ENCODE data around the gene MYO9A. TPM values are rescaled to one million over a fixed set of nuclear protein-coding genes. Genes with fewer than 3 reads are reported as not detected.

The MYO9A gene
- polyA plus RNA-seq, 2 donors, result 2.6 to 4.3 TPM

GRCh38 chr15:71811752-71812735, 305.9 kb downstream of the MYO9A start:
- Histone ChIP-seq H3K9me3 (ENCODE audit: control insufficient read depth in 2 of 2, insufficient read depth in 1 of 2, low read depth in 1 of 2, low read length in 1 of 2) (no peaks in the 10 kb centered on the region), H3K27ac (ENCODE audit: low read depth in 2 of 2, low read length in 1 of 2) (no peak overlapping the region), H3K36me3 (ENCODE audit: control insufficient read depth in 2 of 2, insufficient read depth in 2 of 2, low read length in 1 of 2) (no peaks in the 10 kb centered on the region), H3K27me3 (ENCODE audit: control insufficient read depth in 1 of 2, insufficient read depth in 2 of 2, low read length in 2 of 2) (no peaks in the 10 kb centered on the region), H3K4me1 (ENCODE audit: control insufficient read depth in 2 of 2, insufficient read depth in 2 of 2, low read length in 1 of 2) (no peaks in the 10 kb centered on the region), H3K4me3 (ENCODE audit: low read depth in 1 of 2, low read length in 2 of 2) (no peak overlapping the region)
- 90% methylated on average over 30 to 38 of the region's 38 CpGs for WGBS, 2 donors

- no peak overlapping the region for H3K27ac ChIP-seq (ENCODE audit: low read depth in 2 of 2, low read length in 1 of 2)
- no peaks in the 10 kb centered on the region for H3K27me3 ChIP-seq (ENCODE audit: control insufficient read depth in 1 of 2, insufficient read depth in 2 of 2, low read length in 2 of 2)
- H3K9me3 ChIP-seq (ENCODE audit: control insufficient read depth in 2 of 2, insufficient read depth in 1 of 2, low read depth in 1 of 2, low read length in 1 of 2), result no peaks in the 10 kb centered on the region
- no peaks in the 10 kb centered on the region for H3K4me1 ChIP-seq (ENCODE audit: control insufficient read depth in 2 of 2, insufficient read depth in 2 of 2, low read length in 1 of 2)
- H3K36me3 ChIP-seq (ENCODE audit: control insufficient read depth in 2 of 2, insufficient read depth in 2 of 2, low read length in 1 of 2), result no peaks in the 10 kb centered on the region
- H3K4me3 ChIP-seq (ENCODE audit: low read depth in 1 of 2, low read length in 2 of 2), result no peak overlapping the region
- WGBS, 2 donors, result 87 to 88% methylated on average over 26 to 27 of the region's 27 CpGs
Measured at GRCh38 chr15:71811036-71811736, 306.8 kb downstream of the MYO9A start.

GRCh38 chr15:71810256-71811035, 307.5 kb downstream of the MYO9A start, which contains the start of gene NR2E3:
NR2E3 (plus strand) TSS chr15:71810554; CDS start chr15:71810744, 190 bp downstream.
- H3K36me3 ChIP-seq (ENCODE audit: control insufficient read depth in 2 of 2, insufficient read depth in 2 of 2, low read length in 1 of 2), result no peaks in the 10 kb centered on the region
- no peak within 1 kb of the TSS for H3K4me3 ChIP-seq (ENCODE audit: low read depth in 1 of 2, low read length in 2 of 2)
- 74 to 83% methylated on average over 16 of the region's 16 CpGs for WGBS, 2 donors
- H3K27me3 ChIP-seq (ENCODE audit: control insufficient read depth in 1 of 2, insufficient read depth in 2 of 2, low read length in 2 of 2), result no peaks in the 10 kb centered on the region
- H3K4me1 ChIP-seq (ENCODE audit: control insufficient read depth in 2 of 2, insufficient read depth in 2 of 2, low read length in 1 of 2), result no peaks in the 10 kb centered on the region
- H3K9me3 ChIP-seq (ENCODE audit: control insufficient read depth in 2 of 2, insufficient read depth in 1 of 2, low read depth in 1 of 2, low read length in 1 of 2), result no peaks in the 10 kb centered on the region
- no peak within 1 kb of the TSS for H3K27ac ChIP-seq (ENCODE audit: low read depth in 2 of 2, low read length in 1 of 2)

- WGBS, 2 donors, result 85 to 86% methylated on average over 8 of the region's 8 CpGs
- no peaks in the 10 kb centered on the region for H3K9me3 ChIP-seq (ENCODE audit: control insufficient read depth in 2 of 2, insufficient read depth in 1 of 2, low read depth in 1 of 2, low read length in 1 of 2)
- H3K4me1 ChIP-seq (ENCODE audit: control insufficient read depth in 2 of 2, insufficient read depth in 2 of 2, low read length in 1 of 2), result no peaks in the 10 kb centered on the region
- H3K36me3 ChIP-seq (ENCODE audit: control insufficient read depth in 2 of 2, insufficient read depth in 2 of 2, low read length in 1 of 2), result no peaks in the 10 kb centered on the region
- H3K27me3 ChIP-seq (ENCODE audit: control insufficient read depth in 1 of 2, insufficient read depth in 2 of 2, low read length in 2 of 2), result no peaks in the 10 kb centered on the region
- no peak overlapping the region for H3K27ac ChIP-seq (ENCODE audit: low read depth in 2 of 2, low read length in 1 of 2)
- H3K4me3 ChIP-seq (ENCODE audit: low read depth in 1 of 2, low read length in 2 of 2), result no peak overlapping the region
Measured at GRCh38 chr15:71809346-71809745, 308.6 kb downstream of the MYO9A start.

GRCh38 chr15:71808311-71809020, 309.5 kb downstream of the MYO9A start:
- H3K36me3 ChIP-seq (ENCODE audit: control insufficient read depth in 2 of 2, insufficient read depth in 2 of 2, low read length in 1 of 2), result no peaks in the 10 kb centered on the region
- H3K4me3 ChIP-seq (ENCODE audit: low read depth in 1 of 2, low read length in 2 of 2), result no peak overlapping the region
- H3K27me3 ChIP-seq (ENCODE audit: control insufficient read depth in 1 of 2, insufficient read depth in 2 of 2, low read length in 2 of 2), result no peaks in the 10 kb centered on the region
- H3K4me1 ChIP-seq (ENCODE audit: control insufficient read depth in 2 of 2, insufficient read depth in 2 of 2, low read length in 1 of 2), result no peaks in the 10 kb centered on the region
- H3K9me3 ChIP-seq (ENCODE audit: control insufficient read depth in 2 of 2, insufficient read depth in 1 of 2, low read depth in 1 of 2, low read length in 1 of 2), result no peaks in the 10 kb centered on the region
- 84 to 86% methylated on average over 17 to 18 of the region's 18 CpGs for WGBS, 2 donors
- no peak overlapping the region for H3K27ac ChIP-seq (ENCODE audit: low read depth in 2 of 2, low read length in 1 of 2)

- H3K4me3 ChIP-seq (ENCODE audit: low read depth in 1 of 2, low read length in 2 of 2), result no peak overlapping the region
- no peak overlapping the region for H3K27ac ChIP-seq (ENCODE audit: low read depth in 2 of 2, low read length in 1 of 2)
- no peaks in the 10 kb centered on the region for H3K27me3 ChIP-seq (ENCODE audit: control insufficient read depth in 1 of 2, insufficient read depth in 2 of 2, low read length in 2 of 2)
- no peaks in the 10 kb centered on the region for H3K4me1 ChIP-seq (ENCODE audit: control insufficient read depth in 2 of 2, insufficient read depth in 2 of 2, low read length in 1 of 2)
- H3K9me3 ChIP-seq (ENCODE audit: control insufficient read depth in 2 of 2, insufficient read depth in 1 of 2, low read depth in 1 of 2, low read length in 1 of 2), result no peaks in the 10 kb centered on the region
- no peaks in the 10 kb centered on the region for H3K36me3 ChIP-seq (ENCODE audit: control insufficient read depth in 2 of 2, insufficient read depth in 2 of 2, low read length in 1 of 2)
- WGBS, 2 donors, result 62 to 68% methylated on average over 4 of the region's 4 CpGs
Measured at GRCh38 chr15:71807691-71808091, 310.3 kb downstream of the MYO9A start.

GRCh38 chr15:71807125-71807629, 310.8 kb downstream of the MYO9A start:
- H3K36me3 ChIP-seq (ENCODE audit: control insufficient read depth in 2 of 2, insufficient read depth in 2 of 2, low read length in 1 of 2), result no peaks in the 10 kb centered on the region
- H3K27me3 ChIP-seq (ENCODE audit: control insufficient read depth in 1 of 2, insufficient read depth in 2 of 2, low read length in 2 of 2), result no peaks in the 10 kb centered on the region
- no peak overlapping the region for H3K27ac ChIP-seq (ENCODE audit: low read depth in 2 of 2, low read length in 1 of 2)
- no peak overlapping the region for H3K4me3 ChIP-seq (ENCODE audit: low read depth in 1 of 2, low read length in 2 of 2)
- no peaks in the 10 kb centered on the region for H3K9me3 ChIP-seq (ENCODE audit: control insufficient read depth in 2 of 2, insufficient read depth in 1 of 2, low read depth in 1 of 2, low read length in 1 of 2)
- H3K4me1 ChIP-seq (ENCODE audit: control insufficient read depth in 2 of 2, insufficient read depth in 2 of 2, low read length in 1 of 2), result no peaks in the 10 kb centered on the region
- WGBS, 2 donors, result 78 to 82% methylated on average over 15 of the region's 15 CpGs

GRCh38 chr15:71806452-71806931, 311.5 kb downstream of the MYO9A start:
- H3K4me1 ChIP-seq (ENCODE audit: control insufficient read depth in 2 of 2, insufficient read depth in 2 of 2, low read length in 1 of 2), result no peaks in the 10 kb centered on the region
- H3K4me3 ChIP-seq (ENCODE audit: low read depth in 1 of 2, low read length in 2 of 2), result no peak overlapping the region
- no peaks in the 10 kb centered on the region for H3K27me3 ChIP-seq (ENCODE audit: control insufficient read depth in 1 of 2, insufficient read depth in 2 of 2, low read length in 2 of 2)
- H3K9me3 ChIP-seq (ENCODE audit: control insufficient read depth in 2 of 2, insufficient read depth in 1 of 2, low read depth in 1 of 2, low read length in 1 of 2), result no peaks in the 10 kb centered on the region
- no peak overlapping the region for H3K27ac ChIP-seq (ENCODE audit: low read depth in 2 of 2, low read length in 1 of 2)
- WGBS, 2 donors, result 48% methylated on average over 7 of the region's 7 CpGs
- H3K36me3 ChIP-seq (ENCODE audit: control insufficient read depth in 2 of 2, insufficient read depth in 2 of 2, low read length in 1 of 2), result no peaks in the 10 kb centered on the region

All from esophagus (tissue), 2 donors.